ENCODE measurements around the gene RAD17.

DNA sequence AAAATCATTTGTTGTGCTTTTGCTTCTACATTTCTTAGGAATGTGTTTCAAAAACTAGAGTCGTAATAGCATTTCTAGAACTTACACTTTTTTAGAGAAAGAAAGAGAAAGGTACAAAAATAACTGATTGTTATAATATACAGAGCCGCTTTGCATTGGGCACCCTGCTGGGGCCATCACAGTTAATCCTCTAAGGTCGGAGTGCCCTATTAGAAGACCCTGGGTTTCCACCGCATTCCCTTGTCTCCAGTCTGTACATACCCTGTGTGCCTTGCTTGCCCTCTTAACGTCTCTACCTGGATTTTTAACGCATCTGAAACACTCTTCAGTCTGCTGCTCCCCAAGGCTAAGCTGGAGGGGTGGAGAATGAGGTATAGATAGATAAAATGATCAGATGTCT lies 46.6 kb downstream of the RAD17 start:
- TF ChIP-seq POLR2AphosphoS5 (IDR thresholded peaks at IDR 0.05; ENCODE audit: low read depth, low read length) (no peak), POLR2A (IDR thresholded peaks at IDR 0.05; ENCODE audit: low read depth, low read length) (no peak)
